Activated naive CD4-positive, alpha-beta T cell treated with Interleukin-2 at 50 U/mL for 16 hours (primary cell): ENCODE results near the gene RHOU.
"Not testable (repeated sequence)": the region's sequence is repeated elsewhere in the genome, so short reads cannot be mapped to it uniquely, and the experiment has no call there.

ENCODE experiments used
- DNase-seq: peaks from one replicate; pipeline ENCODE4 v3.0.0-alpha.2; 2020

The RHOU gene

GRCh38 chr1:228765168-228765946 is 30.1 kb downstream of the RHOU start:
- DNase-seq, result peak; percentile 14

- DNase-seq, result no peak
Measured at GRCh38 chr1:228766788-228767187, 31.5 kb downstream of the RHOU start.

- no peak for DNase-seq
Measured at GRCh38 chr1:228767636-228768354, 32.5 kb downstream of the RHOU start.

- DNase-seq, result no peak
Measured at GRCh38 chr1:228768355-228769000, 33.2 kb downstream of the RHOU start.

DNA sequence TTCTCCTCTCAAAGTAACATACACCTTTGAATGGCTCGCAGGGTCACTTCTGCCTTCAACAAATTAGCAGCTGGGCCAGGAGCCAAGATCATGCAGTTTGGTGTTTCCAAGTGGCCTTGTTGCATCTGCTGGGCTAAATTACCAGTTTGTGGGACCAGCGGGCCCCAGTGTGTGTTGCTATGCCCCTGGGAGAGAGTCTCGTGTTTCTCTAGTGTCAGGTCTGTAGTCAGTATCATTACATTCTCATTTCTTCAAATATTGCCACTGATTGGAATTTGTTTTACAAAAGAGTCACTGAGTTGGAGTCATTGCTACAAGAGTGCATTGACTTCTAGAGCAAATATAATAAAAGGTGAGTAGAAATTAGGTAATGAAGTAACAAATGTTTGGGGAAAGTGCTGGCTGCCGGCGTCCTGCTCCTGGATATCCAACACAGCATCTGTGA is 35.5 kb downstream of the RHOU start:
- no peak for DNase-seq

DNA sequence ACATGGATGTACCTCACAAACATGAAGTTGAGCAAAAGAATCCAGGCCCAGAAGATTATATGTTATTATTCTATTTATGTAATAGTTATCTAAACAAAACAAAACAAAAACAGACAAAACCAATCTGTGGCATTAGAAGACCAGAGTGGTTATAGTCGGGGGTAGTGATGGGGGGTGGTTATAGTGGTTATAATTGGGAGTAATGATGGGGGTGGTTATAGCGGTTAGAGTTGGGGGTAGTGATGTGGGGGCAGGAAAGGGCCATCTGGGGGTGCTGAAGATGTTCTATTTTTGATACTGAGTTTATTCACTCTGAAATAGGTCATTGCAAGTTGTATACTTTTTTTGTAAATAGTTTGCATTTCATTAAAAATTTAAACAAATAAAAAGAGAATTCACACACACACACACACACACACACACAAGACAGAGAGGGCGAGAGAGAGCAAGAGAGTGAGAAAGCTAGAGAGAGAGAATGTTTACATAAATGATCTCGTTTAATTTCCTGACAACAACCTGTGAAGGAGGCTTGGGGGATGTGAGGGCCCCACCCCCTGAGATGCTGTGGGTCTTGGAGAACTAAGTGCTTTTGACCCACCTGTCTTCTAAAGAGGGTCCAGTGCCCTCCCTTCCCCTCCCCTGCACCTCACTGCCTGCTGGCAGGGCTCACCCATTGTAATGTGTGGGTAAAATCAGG is 37.4 kb downstream of the RHOU start:
- DNase-seq, result no peak

DNA sequence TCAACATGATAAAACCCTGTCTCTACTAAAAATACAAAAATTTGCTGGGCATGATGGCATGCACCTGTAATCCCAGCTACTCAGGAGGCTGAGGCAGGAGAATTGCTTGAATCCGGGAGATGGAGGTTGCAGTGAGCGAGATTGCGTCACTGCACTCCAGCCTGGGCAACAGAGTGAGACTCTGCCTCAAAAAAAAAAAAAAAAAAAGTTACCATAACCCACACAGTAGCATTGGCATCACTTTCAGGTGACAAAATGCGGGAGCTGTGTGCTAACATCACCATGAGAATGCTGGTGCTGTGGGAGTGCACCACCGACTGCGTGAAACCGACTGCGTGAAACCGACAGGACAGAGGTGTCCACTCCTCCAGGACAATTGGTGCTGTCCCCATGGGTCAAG is 40.7 kb downstream of the RHOU start:
- DNase-seq, result not testable (repeated sequence)

GRCh38 chr1:228776449-228776848 is 41.2 kb downstream of the RHOU start:
- no peak for DNase-seq

GRCh38 chr1:228777236-228777635 is 42.0 kb downstream of the RHOU start:
- DNase-seq, result no peak

GRCh38 chr1:228778026-228778425 is 42.7 kb downstream of the RHOU start:
- no peak for DNase-seq

- DNase-seq, result no peak
Measured at GRCh38 chr1:228778466-228778865, 43.2 kb downstream of the RHOU start.

- DNase-seq, result no peak
Measured at GRCh38 chr1:228778961-228779360, 43.7 kb downstream of the RHOU start.

- no peak for DNase-seq
Measured at GRCh38 chr1:228781161-228781808, 46.0 kb downstream of the RHOU start.

- DNase-seq, result no peak
Measured at GRCh38 chr1:228781809-228782661, 46.8 kb downstream of the RHOU start.

DNA sequence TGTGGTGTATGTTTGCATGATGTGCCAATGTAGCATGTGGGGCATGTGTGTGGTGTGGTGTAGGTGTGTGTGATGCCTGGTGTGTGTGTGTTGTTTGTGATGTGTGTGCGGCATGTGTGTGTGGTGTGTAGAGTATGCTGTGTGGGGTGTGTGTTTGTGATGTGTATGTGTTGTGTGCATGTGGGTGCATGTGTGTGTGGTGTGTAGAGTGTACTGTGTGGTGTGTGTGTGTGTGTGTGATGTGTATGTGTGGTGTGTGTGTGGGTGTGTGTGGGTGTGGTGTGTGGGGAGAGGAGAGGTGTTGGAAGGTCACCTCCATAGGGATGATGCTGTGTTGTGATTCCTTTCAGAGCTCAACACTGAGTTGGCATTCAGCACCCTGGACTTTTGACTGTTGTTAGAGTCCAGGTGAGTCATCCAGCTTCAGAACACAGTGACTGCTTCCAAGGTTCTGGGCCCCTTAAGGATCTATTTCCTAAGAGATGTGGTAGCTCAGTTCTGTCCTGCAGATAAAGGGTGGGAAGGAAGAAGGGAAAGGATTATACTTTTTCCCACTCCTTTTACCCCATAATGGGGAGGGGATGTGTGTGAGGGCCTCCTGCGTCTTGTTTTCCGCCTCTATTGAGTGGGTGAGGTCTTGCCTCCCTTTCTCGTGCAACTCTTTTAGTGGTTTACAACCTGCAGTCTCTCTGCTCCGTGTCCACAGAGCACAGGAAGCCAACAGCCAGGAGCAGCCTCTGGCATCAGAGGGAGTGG is 47.6 kb downstream of the RHOU start:
- no peak for DNase-seq

- DNase-seq, result no peak
Measured at GRCh38 chr1:228783418-228784040, 48.2 kb downstream of the RHOU start.

GRCh38 chr1:228784181-228784580 is 48.9 kb downstream of the RHOU start:
- no peak for DNase-seq

- no peak for DNase-seq
Measured at GRCh38 chr1:228785366-228786330, 50.4 kb downstream of the RHOU start.
